WTC11 (cell line): ENCODE results near the gene MALSU1. TPM values are rescaled to one million over a fixed set of nuclear protein-coding genes. Genes with fewer than 3 reads are reported as not detected.

Experiments used
- ATAC-seq: fragments of 200-7000 bp; cut with Tn5 transposase; 2 replicates; pipeline ENCODE4 v1.10.0; 2021; ENCODE audit warnings: mild to moderate bottlenecking, moderate library complexity
- CTCF ChIA-PET: fragments of 300-600 bp; sonication (Branson Sonifier 250); formaldehyde crosslinking; loops from one replicate; lab custom pipeline; 2021; ENCODE audit warnings: antibody characterized with exemption; lab: Charles Lee
- POLR2A ChIA-PET: fragments of 350-600 bp; sonication (Branson Sonifier 250); formaldehyde crosslinking; loops from one replicate; lab custom pipeline; 2021; ENCODE audit warnings: antibody characterized with exemption; lab: Charles Lee
- DNase-seq: peaks from one replicate; pipeline ENCODE4 v3.0.0; 2021; ENCODE audit warnings: low spot score
- H3K27ac Mint-ChIP-seq: 2 replicates; pipeline ENCODE4 v1.8.0; 2021; ENCODE audit warnings: mixed read lengths
- H3K27me3 Mint-ChIP-seq: 2 replicates; pipeline ENCODE4 v1.8.0; 2021; ENCODE audit warnings: low read depth, mild to moderate bottlenecking, moderate library complexity, mixed read lengths
- H3K36me3 Mint-ChIP-seq: 2 replicates; pipeline ENCODE4 v1.8.0; 2021; ENCODE audit warnings: mixed read lengths
- H3K4me1 Mint-ChIP-seq: 2 replicates; pipeline ENCODE4 v1.8.0; 2022; ENCODE audit warnings: mixed read lengths
- H3K4me3 Mint-ChIP-seq: 2 replicates; pipeline ENCODE4 v1.8.0; 2021; ENCODE audit warnings: mild to moderate bottlenecking, moderate library complexity, mixed read lengths
- H3K9me3 Mint-ChIP-seq: 2 replicates; pipeline ENCODE4 v1.8.0; 2021; ENCODE audit warnings: mixed read lengths
- ARID4B ChIP-seq: sonication (generic); formaldehyde crosslinking; IDR thresholded peaks from 2 replicates; pipeline ENCODE4 v1.8.0; 2023; ENCODE audit warnings: missing genetic modification reagents, mild to moderate bottlenecking, borderline replicate concordance
- ELF4 ChIP-seq: sonication (generic); formaldehyde crosslinking; IDR thresholded peaks from 2 replicates; pipeline ENCODE4 v1.8.1; 2022; ENCODE audit warnings: low read depth, mild to moderate bottlenecking, moderate library complexity, missing genetic modification reagents
- FOXJ3 ChIP-seq: sonication (generic); formaldehyde crosslinking; IDR thresholded peaks from 2 replicates; pipeline ENCODE4 v1.9.0; 2021; ENCODE audit warnings: missing genetic modification reagents, mild to moderate bottlenecking, borderline replicate concordance
- GABPB1 ChIP-seq: sonication (generic); formaldehyde crosslinking; IDR thresholded peaks from 2 replicates; pipeline ENCODE4 v1.8.1; 2023; ENCODE audit warnings: mild to moderate bottlenecking, missing genetic modification reagents
- GRHL2 ChIP-seq: fragments of 250-450 bp; sonication (Bioruptor Pico); IDR thresholded peaks from 2 replicates; pipeline ENCODE4 v1.8.0; 2022; ENCODE audit warnings: mild to moderate bottlenecking, moderate library complexity; ENCODE audit not compliant: insufficient replicate concordance, severe bottlenecking
- OVOL2 ChIP-seq: fragments of 250-450 bp; sonication (Bioruptor Pico); IDR thresholded peaks from 2 replicates; pipeline ENCODE4 v1.9.0; 2021; ENCODE audit warnings: mild to moderate bottlenecking, borderline replicate concordance
- ZNF532 ChIP-seq: fragments of 250-450 bp; sonication (Bioruptor Pico); IDR thresholded peaks from 2 replicates; pipeline ENCODE4 v1.9.0; 2021; ENCODE audit warnings: mild to moderate bottlenecking, borderline replicate concordance
- ZNF671 ChIP-seq: fragments of 250-450 bp; sonication (Bioruptor Pico); IDR thresholded peaks from 2 replicates; pipeline ENCODE4 v1.8.0; 2021; ENCODE audit warnings: mild to moderate bottlenecking
- total RNA-seq: library from RNA; stranded (reverse); gene quantifications from 3 replicates; pipeline ENCODE4 v1.2.3, GENCODE V29; 2021
- TF ChIP-seq, protein P1 (sequence below): sonication (generic); formaldehyde crosslinking; IDR thresholded peaks from 2 replicates; pipeline ENCODE4 v1.8.0; 2023; ENCODE audit warnings: mild to moderate bottlenecking, missing genetic modification reagents
- TF ChIP-seq, protein P2 (sequence below): sonication (generic); formaldehyde crosslinking; conservative IDR thresholded peaks from 2 replicates; pipeline ENCODE4 v1.8.1; 2023; ENCODE audit warnings: mild to moderate bottlenecking, low read depth, missing genetic modification reagents, moderate library complexity
- TF ChIP-seq, protein P3 (sequence below): fragments of 200-600 bp; IDR thresholded peaks from 2 replicates; pipeline ENCODE4 v1.8.0; 2022; ENCODE audit warnings: antibody characterized with exemption
- TF ChIP-seq, protein P4 (sequence below): sonication (generic); formaldehyde crosslinking; IDR thresholded peaks from 2 replicates; pipeline ENCODE4 v1.8.1; 2023; ENCODE audit warnings: mild to moderate bottlenecking, missing genetic modification reagents, borderline replicate concordance

Gene MALSU1
- total RNA-seq, 1 experiment from 2014 or later: 81.5 TPM

DNA sequence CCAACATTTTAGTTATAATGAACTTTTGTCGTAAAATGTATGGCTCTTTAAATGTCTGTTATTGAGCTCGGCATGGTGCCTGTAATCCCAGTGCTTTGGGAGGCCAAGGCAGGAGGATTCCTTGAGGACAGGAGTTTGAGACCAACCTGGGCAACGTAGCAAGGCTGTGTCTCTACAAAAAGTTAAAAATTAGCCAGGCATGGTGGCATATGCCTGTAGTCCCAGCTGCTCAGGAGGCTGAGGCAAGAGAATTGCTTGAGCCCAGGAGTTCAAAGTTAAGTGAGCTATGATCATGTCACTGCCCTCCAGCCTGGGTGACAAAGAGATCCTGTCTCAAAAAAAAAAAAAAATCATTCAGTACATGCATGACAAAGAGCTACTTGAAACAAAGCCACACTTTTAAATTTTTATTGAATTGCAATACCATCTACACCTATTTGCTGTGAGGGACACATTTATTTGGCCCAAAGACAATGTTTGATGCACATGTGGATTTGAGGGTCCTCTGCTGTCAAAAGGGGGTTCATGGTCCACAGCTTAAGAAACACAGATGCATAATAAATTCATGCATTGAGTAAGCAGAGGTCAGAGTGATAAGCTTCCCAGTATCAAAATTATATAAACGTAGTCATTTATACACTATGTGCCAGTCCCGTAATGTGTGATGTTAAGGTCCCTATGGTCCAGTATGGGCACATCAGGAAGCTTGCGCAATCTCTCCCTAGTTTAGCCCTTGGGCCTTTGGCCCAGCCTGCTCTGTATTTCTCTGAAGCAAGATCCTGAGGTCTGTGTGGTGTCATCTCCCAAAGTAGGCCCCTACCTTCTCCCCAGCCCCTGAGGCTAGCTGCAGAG is 4.4 kb upstream of the MALSU1 start:
- Mint-ChIP-seq H3K36me3 (no peaks in the 10 kb centered on the region), H3K4me1 (peaks cover 13% of the 10 kb centered on the region), H3K4me3 (no peak overlapping the region), H3K27me3 (peaks cover 13% of the 10 kb centered on the region), H3K27ac (no peak overlapping the region), H3K9me3 (no peaks in the 10 kb centered on the region)
- ATAC-seq (no peak), DNase-seq (no peak)
- TF ChIP-seq OVOL2 (CRISPR knock-in tag): no peak
- TF ChIP-seq GABPB1 (CRISPR knock-in tag): peak; percentile 81
- CTCF ChIA-PET: interaction anchor here (0.7 to 2.8 kb wide), 2 partner anchors 22 to 48 kb away, joined by 3 to 10 read pairs; partner anchors contain the start of gene GPNMB
- POLR2A ChIA-PET: no interaction called here

GRCh38 chr7:23295401-23295697 is 3.8 kb upstream of the MALSU1 start:
- no peak overlapping the region for H3K4me3 Mint-ChIP-seq
- H3K27me3 Mint-ChIP-seq: peaks cover 13% of the 10 kb centered on the region
- no peak for ATAC-seq
- H3K36me3 Mint-ChIP-seq: no peaks in the 10 kb centered on the region
- peaks cover 18% of the 10 kb centered on the region for H3K4me1 Mint-ChIP-seq
- DNase-seq: no peak
- H3K27ac Mint-ChIP-seq: no peak overlapping the region
- POLR2A ChIA-PET: no interaction called here
- CTCF ChIA-PET: interaction anchor here (2.8 kb wide), 1 partner anchor 23 kb away, joined by 10 read pairs; no protein-coding TSS in a partner anchor
- H3K9me3 Mint-ChIP-seq: no peaks in the 10 kb centered on the region
- TF ChIP-seq FOXJ3 (CRISPR knock-in tag) (no peak), ELF4 (CRISPR knock-in tag) (no peak), ZNF532 (no peak), ZNF671 (CRISPR knock-in tag) (no peak), GRHL2 (CRISPR knock-in tag) (no peak), ARID4B (no peak)
- TF ChIP-seq, protein P1, sequence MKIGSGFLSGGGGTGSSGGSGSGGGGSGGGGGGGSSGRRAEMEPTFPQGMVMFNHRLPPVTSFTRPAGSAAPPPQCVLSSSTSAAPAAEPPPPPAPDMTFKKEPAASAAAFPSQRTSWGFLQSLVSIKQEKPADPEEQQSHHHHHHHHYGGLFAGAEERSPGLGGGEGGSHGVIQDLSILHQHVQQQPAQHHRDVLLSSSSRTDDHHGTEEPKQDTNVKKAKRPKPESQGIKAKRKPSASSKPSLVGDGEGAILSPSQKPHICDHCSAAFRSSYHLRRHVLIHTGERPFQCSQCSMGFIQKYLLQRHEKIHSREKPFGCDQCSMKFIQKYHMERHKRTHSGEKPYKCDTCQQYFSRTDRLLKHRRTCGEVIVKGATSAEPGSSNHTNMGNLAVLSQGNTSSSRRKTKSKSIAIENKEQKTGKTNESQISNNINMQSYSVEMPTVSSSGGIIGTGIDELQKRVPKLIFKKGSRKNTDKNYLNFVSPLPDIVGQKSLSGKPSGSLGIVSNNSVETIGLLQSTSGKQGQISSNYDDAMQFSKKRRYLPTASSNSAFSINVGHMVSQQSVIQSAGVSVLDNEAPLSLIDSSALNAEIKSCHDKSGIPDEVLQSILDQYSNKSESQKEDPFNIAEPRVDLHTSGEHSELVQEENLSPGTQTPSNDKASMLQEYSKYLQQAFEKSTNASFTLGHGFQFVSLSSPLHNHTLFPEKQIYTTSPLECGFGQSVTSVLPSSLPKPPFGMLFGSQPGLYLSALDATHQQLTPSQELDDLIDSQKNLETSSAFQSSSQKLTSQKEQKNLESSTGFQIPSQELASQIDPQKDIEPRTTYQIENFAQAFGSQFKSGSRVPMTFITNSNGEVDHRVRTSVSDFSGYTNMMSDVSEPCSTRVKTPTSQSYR: no peak
- TF ChIP-seq, protein P2, sequence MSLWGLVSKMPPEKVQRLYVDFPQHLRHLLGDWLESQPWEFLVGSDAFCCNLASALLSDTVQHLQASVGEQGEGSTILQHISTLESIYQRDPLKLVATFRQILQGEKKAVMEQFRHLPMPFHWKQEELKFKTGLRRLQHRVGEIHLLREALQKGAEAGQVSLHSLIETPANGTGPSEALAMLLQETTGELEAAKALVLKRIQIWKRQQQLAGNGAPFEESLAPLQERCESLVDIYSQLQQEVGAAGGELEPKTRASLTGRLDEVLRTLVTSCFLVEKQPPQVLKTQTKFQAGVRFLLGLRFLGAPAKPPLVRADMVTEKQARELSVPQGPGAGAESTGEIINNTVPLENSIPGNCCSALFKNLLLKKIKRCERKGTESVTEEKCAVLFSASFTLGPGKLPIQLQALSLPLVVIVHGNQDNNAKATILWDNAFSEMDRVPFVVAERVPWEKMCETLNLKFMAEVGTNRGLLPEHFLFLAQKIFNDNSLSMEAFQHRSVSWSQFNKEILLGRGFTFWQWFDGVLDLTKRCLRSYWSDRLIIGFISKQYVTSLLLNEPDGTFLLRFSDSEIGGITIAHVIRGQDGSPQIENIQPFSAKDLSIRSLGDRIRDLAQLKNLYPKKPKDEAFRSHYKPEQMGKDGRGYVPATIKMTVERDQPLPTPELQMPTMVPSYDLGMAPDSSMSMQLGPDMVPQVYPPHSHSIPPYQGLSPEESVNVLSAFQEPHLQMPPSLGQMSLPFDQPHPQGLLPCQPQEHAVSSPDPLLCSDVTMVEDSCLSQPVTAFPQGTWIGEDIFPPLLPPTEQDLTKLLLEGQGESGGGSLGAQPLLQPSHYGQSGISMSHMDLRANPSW (CRISPR knock-in tag): no peak
- TF ChIP-seq, protein P3, sequence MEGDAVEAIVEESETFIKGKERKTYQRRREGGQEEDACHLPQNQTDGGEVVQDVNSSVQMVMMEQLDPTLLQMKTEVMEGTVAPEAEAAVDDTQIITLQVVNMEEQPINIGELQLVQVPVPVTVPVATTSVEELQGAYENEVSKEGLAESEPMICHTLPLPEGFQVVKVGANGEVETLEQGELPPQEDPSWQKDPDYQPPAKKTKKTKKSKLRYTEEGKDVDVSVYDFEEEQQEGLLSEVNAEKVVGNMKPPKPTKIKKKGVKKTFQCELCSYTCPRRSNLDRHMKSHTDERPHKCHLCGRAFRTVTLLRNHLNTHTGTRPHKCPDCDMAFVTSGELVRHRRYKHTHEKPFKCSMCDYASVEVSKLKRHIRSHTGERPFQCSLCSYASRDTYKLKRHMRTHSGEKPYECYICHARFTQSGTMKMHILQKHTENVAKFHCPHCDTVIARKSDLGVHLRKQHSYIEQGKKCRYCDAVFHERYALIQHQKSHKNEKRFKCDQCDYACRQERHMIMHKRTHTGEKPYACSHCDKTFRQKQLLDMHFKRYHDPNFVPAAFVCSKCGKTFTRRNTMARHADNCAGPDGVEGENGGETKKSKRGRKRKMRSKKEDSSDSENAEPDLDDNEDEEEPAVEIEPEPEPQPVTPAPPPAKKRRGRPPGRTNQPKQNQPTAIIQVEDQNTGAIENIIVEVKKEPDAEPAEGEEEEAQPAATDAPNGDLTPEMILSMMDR: no peak
- TF ChIP-seq, protein P4, sequence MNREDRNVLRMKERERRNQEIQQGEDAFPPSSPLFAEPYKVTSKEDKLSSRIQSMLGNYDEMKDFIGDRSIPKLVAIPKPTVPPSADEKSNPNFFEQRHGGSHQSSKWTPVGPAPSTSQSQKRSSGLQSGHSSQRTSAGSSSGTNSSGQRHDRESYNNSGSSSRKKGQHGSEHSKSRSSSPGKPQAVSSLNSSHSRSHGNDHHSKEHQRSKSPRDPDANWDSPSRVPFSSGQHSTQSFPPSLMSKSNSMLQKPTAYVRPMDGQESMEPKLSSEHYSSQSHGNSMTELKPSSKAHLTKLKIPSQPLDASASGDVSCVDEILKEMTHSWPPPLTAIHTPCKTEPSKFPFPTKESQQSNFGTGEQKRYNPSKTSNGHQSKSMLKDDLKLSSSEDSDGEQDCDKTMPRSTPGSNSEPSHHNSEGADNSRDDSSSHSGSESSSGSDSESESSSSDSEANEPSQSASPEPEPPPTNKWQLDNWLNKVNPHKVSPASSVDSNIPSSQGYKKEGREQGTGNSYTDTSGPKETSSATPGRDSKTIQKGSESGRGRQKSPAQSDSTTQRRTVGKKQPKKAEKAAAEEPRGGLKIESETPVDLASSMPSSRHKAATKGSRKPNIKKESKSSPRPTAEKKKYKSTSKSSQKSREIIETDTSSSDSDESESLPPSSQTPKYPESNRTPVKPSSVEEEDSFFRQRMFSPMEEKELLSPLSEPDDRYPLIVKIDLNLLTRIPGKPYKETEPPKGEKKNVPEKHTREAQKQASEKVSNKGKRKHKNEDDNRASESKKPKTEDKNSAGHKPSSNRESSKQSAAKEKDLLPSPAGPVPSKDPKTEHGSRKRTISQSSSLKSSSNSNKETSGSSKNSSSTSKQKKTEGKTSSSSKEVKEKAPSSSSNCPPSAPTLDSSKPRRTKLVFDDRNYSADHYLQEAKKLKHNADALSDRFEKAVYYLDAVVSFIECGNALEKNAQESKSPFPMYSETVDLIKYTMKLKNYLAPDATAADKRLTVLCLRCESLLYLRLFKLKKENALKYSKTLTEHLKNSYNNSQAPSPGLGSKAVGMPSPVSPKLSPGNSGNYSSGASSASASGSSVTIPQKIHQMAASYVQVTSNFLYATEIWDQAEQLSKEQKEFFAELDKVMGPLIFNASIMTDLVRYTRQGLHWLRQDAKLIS: no peak
